HepG2 (cell line): ENCODE results near the gene PDLIM4. TPM values are rescaled to one million over a fixed set of nuclear protein-coding genes. Genes with fewer than 3 reads are reported as not detected.

Experiments
- AGO2 ChIP-seq: fragments of 200-400 bp; formaldehyde crosslinking; optimal IDR thresholded peaks from 2 replicates; pipeline ENCODE3; 2017; ENCODE audit warnings: mild to moderate bottlenecking, low read depth, low read length, moderate library complexity
- GATAD2A ChIP-seq: IDR thresholded peaks from 2 replicates; pipeline ENCODE4 v1.6.1; 2016
- HES4 ChIP-seq: sonication (generic); formaldehyde crosslinking; IDR thresholded peaks from 2 replicates; pipeline ENCODE4 v1.9.0; 2021; ENCODE audit warnings: mild to moderate bottlenecking, missing genetic modification reagents, borderline replicate concordance
- HOXA7 ChIP-seq: sonication (generic); formaldehyde crosslinking; IDR thresholded peaks from 2 replicates; pipeline ENCODE4 v1.8.1; 2022; ENCODE audit warnings: mild to moderate bottlenecking, missing genetic modification reagents, moderate library complexity
- MED1 ChIP-seq: sonication (generic); formaldehyde crosslinking; IDR thresholded peaks from 2 replicates; pipeline ENCODE4 v1.4.0; 2020; ENCODE audit warnings: missing genetic modification reagents
- PHF21A ChIP-seq: sonication (generic); formaldehyde crosslinking; IDR thresholded peaks from 2 replicates; pipeline ENCODE4 v1.5.0; 2020; ENCODE audit warnings: mild to moderate bottlenecking, missing genetic modification reagents
- POGZ ChIP-seq: sonication (generic); formaldehyde crosslinking; IDR thresholded peaks from 2 replicates; pipeline ENCODE4 v1.4.0; 2020; ENCODE audit warnings: mild to moderate bottlenecking, missing genetic modification reagents
- TEAD3 ChIP-seq: optimal IDR thresholded peaks from 2 replicates; pipeline ENCODE3; 2016; ENCODE audit warnings: borderline replicate concordance
- ZNF619 ChIP-seq: sonication (generic); formaldehyde crosslinking; IDR thresholded peaks from 2 replicates; pipeline ENCODE4 v1.4.0; 2020; ENCODE audit warnings: mild to moderate bottlenecking, missing genetic modification reagents
- ZNF652 ChIP-seq: IDR thresholded peaks from 2 replicates; pipeline ENCODE4 v1.6.1; 2016; ENCODE audit warnings: low read depth, borderline replicate concordance
- ZNF768 ChIP-seq: sonication (generic); formaldehyde crosslinking; IDR thresholded peaks from 2 replicates; pipeline ENCODE4 v1.4.0; 2020; ENCODE audit warnings: missing genetic modification reagents
- ZNF790 ChIP-seq: sonication (generic); formaldehyde crosslinking; IDR thresholded peaks from 2 replicates; pipeline ENCODE4 v1.8.0; 2022; ENCODE audit warnings: missing genetic modification reagents, mild to moderate bottlenecking, borderline replicate concordance
- polyA plus RNA-seq, 8 experiments: library from polyadenylated mRNA; depleted of rRNA in 3 of 8; stranded (reverse) in 7 of 8; unstranded in 1 of 8; fragments of >200 nt; fragmentation: Illumina TruSeq in 4 of 8; extraction: Trizol in 4 of 8; gene quantifications; 2 replicates each; pipeline versions ENCODE4 v1.2.1 to v1.2.3, GENCODE V29; 2011 to 2016; ENCODE audit warnings: low read depth in 4 of 8, missing spikeins in 1 of 8, mixed read lengths in 1 of 8; ENCODE audit not compliant: insufficient read depth in 1 of 8
- total RNA-seq, 5 experiments: library from RNA; depleted of rRNA; stranded (reverse); fragments of >200 nt; fragmentation: Illumina TruSeq; extraction: Trizol; gene quantifications; 2 replicates each; pipeline ENCODE4 v1.2.3, GENCODE V29; 2016; ENCODE audit warnings: low read depth in 1 of 5
- TF ChIP-seq, protein P1 (sequence below): IDR thresholded peaks from 2 replicates; pipeline ENCODE4 v1.6.1; 2012; ENCODE audit warnings: low read length, improper control_type of control experiment
- TF ChIP-seq, protein P2 (sequence below): sonication (generic); formaldehyde crosslinking; IDR thresholded peaks from 2 replicates; pipeline ENCODE4 v1.9.0; 2022; ENCODE audit warnings: low read depth, missing genetic modification reagents
- TF ChIP-seq, protein P3 (sequence below): sonication (generic); formaldehyde crosslinking; IDR thresholded peaks from 2 replicates; pipeline ENCODE4 v1.5.0; 2020; ENCODE audit warnings: missing genetic modification reagents
- TF ChIP-seq, protein P4 (sequence below): sonication (generic); formaldehyde crosslinking; IDR thresholded peaks from 2 replicates; pipeline ENCODE4 v1.4.0; 2020; ENCODE audit warnings: mild to moderate bottlenecking, missing genetic modification reagents

Gene PDLIM4
- total and polyA plus RNA-seq, 2 of the 13 experiments (the other 11 are each of a cell fraction or from before 2014, with no cell fraction given): 1.1 to 2.3 TPM

DNA sequence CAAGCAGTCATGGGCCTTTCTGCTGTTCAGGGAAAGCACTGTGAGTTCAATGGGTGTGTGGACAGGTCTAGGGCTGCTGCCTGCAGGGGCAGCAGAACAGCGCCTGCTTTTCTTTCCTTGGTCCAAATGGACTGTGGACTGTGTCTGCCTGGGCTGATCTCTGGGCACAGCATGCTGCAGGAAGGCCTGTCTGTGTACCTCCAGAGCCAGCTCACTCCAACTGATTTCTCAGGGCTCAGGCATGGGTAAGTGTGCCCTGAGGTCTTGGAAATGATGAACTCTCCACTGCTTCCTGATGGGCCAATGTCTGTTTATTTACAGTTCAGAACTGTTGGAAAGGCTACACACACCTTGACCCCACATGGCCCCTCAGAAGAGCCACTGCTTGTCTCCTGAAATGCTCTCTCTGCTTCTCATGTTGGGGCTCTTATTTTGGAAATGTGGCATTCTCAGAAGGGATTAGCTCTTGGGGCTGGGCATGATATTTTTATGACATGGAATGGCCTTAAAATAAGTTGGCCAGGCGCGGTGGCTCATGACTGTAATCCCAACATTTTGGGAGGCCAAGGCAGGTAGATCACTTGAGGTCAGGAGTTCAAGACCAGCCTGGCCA lies 63.7 kb downstream of the PDLIM4 start (continued):
- TF ChIP-seq, protein P1, sequence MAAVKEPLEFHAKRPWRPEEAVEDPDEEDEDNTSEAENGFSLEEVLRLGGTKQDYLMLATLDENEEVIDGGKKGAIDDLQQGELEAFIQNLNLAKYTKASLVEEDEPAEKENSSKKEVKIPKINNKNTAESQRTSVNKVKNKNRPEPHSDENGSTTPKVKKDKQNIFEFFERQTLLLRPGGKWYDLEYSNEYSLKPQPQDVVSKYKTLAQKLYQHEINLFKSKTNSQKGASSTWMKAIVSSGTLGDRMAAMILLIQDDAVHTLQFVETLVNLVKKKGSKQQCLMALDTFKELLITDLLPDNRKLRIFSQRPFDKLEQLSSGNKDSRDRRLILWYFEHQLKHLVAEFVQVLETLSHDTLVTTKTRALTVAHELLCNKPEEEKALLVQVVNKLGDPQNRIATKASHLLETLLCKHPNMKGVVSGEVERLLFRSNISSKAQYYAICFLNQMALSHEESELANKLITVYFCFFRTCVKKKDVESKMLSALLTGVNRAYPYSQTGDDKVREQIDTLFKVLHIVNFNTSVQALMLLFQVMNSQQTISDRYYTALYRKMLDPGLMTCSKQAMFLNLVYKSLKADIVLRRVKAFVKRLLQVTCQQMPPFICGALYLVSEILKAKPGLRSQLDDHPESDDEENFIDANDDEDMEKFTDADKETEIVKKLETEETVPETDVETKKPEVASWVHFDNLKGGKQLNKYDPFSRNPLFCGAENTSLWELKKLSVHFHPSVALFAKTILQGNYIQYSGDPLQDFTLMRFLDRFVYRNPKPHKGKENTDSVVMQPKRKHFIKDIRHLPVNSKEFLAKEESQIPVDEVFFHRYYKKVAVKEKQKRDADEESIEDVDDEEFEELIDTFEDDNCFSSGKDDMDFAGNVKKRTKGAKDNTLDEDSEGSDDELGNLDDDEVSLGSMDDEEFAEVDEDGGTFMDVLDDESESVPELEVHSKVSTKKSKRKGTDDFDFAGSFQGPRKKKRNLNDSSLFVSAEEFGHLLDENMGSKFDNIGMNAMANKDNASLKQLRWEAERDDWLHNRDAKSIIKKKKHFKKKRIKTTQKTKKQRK: no peak
- TF ChIP-seq, protein P2, sequence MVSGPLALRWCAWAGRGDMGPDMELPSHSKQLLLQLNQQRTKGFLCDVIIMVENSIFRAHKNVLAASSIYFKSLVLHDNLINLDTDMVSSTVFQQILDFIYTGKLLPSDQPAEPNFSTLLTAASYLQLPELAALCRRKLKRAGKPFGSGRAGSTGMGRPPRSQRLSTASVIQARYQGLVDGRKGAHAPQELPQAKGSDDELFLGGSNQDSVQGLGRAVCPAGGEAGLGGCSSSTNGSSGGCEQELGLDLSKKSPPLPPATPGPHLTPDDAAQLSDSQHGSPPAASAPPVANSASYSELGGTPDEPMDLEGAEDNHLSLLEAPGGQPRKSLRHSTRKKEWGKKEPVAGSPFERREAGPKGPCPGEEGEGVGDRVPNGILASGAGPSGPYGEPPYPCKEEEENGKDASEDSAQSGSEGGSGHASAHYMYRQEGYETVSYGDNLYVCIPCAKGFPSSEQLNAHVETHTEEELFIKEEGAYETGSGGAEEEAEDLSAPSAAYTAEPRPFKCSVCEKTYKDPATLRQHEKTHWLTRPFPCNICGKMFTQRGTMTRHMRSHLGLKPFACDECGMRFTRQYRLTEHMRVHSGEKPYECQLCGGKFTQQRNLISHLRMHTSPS (CRISPR knock-in tag): peak; percentile 78; the same call in 1 of the 2 replicates
- TF ChIP-seq ZNF619 (no peak), POGZ (CRISPR knock-in tag) (no peak), ZNF790 (no peak), AGO2 (no peak), HES4 (CRISPR knock-in tag) (no peak), ZNF768 (peak; percentile 73), HOXA7 (CRISPR knock-in tag) (no peak), GATAD2A (CRISPR knock-in tag) (0 out of 2 replicates have a peak, but pooled peaks have one; percentile 10), MED1 (peak; percentile 36; the same call in 1 of the 2 replicates), PHF21A (CRISPR knock-in tag) (peak; percentile 55; the same call in 1 of the 2 replicates), TEAD3 (no peak), ZNF652 (CRISPR knock-in tag) (no peak)
- TF ChIP-seq, protein P3, sequence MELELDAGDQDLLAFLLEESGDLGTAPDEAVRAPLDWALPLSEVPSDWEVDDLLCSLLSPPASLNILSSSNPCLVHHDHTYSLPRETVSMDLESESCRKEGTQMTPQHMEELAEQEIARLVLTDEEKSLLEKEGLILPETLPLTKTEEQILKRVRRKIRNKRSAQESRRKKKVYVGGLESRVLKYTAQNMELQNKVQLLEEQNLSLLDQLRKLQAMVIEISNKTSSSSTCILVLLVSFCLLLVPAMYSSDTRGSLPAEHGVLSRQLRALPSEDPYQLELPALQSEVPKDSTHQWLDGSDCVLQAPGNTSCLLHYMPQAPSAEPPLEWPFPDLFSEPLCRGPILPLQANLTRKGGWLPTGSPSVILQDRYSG (CRISPR knock-in tag): no peak
- TF ChIP-seq, protein P4, sequence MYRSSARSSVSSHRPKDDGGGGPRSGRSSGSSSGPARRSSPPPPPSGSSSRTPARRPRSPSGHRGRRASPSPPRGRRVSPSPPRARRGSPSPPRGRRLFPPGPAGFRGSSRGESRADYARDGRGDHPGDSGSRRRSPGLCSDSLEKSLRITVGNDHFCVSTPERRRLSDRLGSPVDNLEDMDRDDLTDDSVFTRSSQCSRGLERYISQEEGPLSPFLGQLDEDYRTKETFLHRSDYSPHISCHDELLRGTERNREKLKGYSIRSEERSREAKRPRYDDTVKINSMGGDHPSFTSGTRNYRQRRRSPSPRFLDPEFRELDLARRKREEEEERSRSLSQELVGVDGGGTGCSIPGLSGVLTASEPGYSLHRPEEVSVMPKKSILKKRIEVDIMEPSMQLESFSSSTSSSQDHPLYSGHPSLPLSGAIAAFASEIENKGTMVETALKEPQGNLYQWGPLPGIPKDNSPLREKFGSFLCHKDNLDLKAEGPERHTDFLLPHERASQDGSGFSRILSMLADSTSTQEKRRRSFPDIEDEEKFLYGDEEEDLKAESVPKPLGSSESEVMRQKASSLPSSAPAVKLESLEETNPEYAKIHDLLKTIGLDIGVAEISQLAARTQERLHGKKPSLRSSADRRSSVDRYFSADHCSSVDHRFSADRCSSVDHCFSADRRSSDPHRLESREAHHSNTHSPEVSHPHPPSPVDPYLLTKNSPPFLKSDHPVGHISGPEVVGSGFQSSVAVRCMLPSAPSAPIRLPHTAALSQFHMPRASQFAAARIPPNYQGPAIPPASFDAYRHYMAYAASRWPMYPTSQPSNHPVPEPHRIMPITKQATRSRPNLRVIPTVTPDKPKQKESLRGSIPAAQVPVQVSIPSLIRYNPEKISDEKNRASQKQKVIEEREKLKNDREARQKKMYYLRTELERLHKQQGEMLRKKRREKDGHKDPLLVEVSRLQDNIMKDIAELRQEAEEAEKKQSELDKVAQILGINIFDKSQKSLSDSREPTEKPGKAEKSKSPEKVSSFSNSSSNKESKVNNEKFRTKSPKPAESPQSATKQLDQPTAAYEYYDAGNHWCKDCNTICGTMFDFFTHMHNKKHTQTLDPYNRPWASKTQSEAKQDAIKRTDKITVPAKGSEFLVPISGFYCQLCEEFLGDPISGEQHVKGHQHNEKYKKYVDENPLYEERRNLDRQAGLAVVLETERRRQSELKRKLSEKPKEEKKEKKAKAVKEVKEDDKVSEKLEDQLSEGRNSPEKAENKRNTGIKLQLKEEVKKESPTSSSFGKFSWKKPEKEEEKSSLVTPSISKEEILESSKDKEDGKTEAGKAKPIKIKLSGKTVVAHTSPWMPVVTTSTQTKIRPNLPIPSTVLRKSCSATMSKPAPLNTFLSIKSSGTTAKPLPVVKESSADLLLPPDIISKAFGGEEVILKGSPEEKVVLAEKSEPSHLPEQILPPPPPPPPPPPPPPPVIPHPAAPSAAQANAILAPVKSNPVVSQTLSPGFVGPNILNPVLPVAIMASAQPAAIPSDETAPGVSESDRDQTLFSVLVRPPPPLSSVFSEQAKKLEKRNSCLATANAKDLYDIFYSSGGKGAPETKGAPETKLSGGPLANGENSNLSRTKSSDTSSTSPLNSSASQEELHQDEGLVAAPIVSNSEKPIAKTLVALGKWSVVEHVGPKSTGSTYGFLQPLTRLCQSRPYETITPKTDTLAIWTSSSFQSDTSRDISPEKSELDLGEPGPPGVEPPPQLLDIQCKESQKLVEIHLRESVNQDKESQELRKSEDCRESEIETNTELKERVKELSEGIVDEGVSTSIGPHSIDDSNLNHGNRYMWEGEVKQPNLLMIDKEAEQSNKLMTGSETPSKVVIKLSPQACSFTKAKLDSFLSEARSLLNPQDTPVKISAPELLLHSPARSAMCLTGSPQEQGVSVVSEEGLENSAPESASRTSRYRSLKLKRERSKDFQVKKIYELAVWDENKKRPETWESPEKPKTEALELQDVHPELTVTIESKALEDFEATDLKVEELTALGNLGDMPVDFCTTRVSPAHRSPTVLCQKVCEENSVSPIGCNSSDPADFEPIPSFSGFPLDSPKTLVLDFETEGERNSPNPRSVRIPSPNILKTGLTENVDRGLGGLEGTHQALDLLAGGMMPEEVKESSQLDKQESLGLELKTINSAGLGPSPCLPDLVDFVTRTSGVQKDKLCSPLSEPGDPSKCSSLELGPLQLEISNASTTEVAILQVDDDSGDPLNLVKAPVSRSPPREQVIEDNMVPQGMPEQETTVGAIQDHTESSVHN (CRISPR knock-in tag): no peak
